ENCODE data around the gene RIT1.

RIT1 gene

DNA sequence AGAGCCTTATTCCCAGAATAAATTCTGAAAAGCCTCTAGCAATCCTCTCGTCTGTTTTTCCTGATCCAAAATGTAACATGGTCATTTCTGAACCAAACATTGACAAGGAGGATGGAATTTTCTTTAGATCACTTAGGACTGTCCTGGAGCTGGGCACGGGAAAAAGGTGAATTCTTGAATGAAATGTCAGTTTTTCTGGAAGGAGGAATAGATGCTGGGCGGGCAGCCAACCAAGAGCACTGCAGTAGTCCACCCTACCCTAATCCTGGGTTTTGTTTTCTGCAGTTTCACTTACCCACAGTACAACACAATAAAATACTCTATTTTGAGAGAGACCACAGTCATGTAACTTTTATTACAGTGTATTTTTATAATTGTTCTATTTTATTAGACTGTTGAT is 20.9 kb downstream of the RIT1 start:
- DNase-seq, result no peak

DNA sequence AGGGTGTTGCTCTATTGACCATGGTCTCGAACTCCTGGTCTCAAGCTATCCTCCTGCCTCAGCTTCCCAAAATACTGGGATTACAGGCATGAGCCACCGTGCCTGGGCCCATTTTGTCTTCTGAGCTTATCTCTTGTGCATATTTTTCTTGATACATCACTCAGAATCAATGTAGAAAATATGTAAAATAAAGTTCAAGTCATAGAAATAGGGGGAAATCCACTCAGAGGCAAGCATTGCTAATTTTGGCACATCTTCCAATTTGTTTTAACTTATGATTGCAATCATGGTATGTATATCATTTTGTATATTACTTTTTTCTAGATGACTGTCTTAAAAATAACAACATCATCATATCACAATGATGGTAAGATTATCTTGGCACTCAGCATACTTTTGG is 21.6 kb downstream of the RIT1 start:
- no peak for DNase-seq

DNA sequence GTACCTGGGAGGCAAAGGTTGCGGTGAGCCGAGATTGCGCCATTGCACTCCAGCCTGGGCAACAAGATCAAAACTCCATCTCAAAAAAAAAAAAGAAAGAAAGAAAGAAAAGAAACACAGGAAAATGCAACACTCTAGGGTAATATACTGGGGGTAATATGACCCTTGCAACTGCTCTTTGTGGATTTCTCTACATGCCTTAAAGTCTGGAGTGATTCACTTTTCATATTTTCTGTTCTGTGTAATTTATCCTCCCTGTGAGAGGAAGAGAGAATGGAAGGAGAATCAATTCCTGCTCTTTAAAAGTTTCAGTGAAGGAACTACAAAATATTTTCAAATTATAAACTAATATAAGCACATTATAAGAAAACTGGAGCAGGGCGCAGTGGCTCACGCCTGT is 22.7 kb downstream of the RIT1 start:
- no peak for DNase-seq

DNA sequence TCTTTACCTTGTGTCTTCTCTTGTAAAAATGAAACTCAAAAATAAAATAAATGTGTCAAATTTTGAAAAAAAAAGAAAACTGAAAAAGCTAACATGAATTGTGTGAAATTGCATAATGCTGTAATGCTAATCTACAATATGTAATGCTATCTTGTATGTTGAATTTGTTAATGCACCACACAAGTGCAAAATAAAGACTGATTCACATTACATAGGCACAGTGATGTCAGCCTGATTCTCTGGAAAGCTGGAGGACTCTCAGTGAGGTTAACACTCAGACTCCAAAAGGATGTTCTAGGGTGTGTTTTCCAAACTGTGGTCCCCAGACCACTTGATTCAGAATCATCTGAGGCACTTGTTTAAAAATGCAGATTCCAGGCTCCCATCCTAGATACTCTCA is 26.2 kb downstream of the RIT1 start:
- no peak for DNase-seq

DNA sequence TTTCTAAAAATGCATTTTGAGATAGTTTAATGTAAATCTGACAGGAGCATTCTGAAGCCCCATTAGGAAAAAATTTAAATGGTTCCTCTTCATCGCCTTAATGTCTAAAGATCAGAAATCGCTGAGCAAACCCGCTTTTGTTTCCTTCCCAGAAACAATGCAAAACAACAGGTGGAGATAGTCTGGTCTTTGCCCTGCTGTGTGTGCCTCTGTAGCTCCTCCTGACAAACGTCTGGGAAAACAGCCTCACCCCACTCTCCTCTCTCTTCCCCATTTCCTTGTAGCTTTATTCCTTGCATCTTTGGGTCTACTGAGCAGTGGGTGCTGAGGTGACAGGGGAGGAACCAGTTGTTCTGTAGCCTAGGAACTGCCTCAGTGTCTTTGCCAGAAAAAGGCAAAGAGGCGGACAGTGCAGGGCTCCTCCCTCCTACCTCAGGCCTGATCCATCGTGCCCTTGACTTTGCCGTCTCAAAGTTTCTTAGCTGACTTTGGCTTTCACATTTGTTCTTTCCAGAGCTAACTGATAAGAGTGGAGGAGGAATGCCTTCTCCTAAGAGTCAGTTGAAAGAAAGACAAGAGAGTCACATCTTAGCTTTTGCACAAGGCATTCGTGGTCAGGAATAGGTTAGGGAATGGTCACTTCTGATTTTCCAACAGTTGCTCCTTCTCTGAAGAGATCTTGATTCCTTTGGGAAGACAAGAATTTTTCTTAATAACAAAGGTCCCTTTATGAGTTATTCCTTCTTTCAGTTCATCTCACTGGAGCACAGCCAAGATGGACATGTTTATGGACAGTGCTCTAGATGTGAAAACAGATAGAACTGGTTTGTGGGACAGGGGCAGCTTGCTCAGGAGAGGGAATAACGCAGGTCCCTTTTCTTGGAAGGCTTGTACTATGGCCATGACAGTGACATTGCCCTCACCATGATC is 26.9 kb downstream of the RIT1 start:
- DNase-seq, result no peak

- DNase-seq, result no peak
Observed at GRCh38 chr1:155882766-155883165, 28.4 kb downstream of the RIT1 start.

DNA sequence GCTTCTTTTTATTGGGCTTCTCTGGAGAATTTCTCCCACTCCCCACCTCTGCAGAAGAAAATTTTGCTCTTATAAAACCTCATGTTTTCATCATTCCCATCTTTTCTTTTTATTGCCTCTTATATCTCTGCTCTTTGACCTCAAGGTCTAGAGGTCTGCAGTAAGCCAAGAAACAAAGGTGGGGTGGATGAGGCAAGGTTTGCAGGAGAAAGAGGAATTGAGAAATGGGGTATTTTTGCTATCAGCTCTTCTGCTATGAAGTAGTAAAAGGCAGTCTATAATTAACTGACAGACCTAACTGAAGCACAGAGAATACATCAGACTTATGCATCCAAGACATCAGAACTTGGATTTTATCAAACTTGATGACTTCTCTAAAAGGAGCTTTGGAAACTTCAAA is 28.9 kb downstream of the RIT1 start:
- no peak for DNase-seq

- DNase-seq, result no peak
Observed at GRCh38 chr1:155880950-155881349, 30.2 kb downstream of the RIT1 start.

DNA sequence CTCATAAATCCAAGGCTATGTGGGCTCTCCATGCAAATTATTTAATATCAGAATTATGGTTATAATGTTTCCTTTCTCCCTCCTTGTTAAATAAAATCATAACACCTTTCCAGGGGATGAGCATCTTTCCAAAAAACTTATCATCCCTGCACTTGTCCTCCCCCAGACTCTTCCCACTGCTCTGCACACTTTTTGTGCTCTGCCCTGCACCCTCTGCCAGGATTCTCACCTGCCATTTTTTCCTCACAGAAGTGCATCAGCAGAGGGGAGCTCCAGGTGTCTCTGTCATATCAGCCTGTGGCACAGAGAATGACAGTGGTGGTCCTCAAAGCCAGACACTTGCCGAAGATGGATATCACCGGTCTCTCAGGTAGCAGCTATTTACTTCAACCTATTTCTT is 30.9 kb downstream of the RIT1 start:
- DNase-seq, result no peak

DNA sequence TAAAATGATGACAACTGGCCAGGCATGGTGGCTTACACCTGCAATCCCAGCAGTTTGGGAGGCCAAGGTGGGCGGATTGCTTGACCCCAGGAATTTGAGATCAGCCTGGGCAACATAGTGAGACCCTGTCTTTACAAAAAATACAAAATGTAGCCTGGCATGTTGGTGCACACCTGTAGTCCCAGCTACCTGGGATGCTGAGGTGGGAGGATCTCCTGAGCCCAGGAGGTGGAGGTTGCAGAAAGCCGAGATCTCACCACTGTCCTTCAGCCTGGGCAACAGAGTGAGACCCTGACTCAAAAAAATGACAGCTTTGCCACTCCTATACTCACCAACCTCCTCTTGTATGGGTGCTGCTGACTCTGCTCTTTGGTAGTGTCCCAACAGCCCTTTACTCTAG is 33.2 kb downstream of the RIT1 start:
- DNase-seq, result no peak

GRCh38 chr1:155873860-155874259 is 37.3 kb downstream of the RIT1 start:
- DNase-seq, result no peak

DNA sequence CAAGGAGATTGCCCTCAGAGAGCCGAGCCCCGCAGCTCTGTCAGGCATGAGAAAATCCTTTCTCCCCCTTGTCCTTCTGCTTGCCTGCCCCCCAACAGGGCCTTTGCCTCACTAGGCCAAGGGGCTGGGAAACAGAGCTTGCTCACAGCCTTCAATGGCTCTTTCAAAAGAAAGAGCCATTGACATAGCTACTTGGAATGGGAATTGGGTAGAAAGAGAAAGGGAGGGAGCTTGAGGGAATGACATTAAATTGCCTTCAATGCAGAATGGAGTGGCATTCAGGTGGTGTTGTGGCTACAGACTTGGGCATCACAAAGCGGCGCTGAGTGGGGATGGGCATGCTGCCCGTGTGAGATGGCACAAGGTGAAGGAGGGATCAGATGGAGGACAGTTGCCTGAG is 38.6 kb downstream of the RIT1 start:
- no peak for DNase-seq

GRCh38 chr1:155871390-155871789 is 39.8 kb downstream of the RIT1 start:
- DNase-seq, result no peak

- DNase-seq, result no peak
Observed at GRCh38 chr1:155867766-155868165, 43.4 kb downstream of the RIT1 start.

GRCh38 chr1:155864393-155864792 is 46.8 kb downstream of the RIT1 start:
- no peak for DNase-seq

GRCh38 chr1:155861896-155862295 is 49.3 kb downstream of the RIT1 start:
- DNase-seq, result no peak

DNA sequence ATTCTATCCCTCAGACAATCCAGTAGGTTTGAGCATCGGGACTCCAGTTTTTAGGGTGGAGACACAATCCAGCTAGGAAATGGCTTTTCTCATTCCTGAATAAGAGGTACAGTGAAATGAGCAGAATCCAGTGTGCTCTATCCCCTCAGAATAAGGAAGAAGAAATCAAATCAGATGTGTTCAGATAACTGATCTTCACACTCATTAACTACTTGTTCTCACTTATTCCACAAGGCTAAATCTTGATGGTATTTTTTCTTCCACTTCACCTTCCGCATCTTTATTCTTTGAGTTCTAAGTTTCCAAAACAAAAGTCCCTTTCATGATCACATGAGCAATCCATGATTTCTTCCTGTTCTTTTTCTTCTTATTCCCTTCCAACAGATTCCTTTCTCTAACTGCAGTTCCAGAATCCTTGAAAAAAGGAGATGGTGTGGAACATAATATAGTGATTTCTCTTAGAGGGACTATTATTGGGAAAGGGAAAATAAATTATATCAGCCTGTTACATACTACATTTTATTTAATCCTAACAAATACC is 50.1 kb downstream of the RIT1 start:
- no peak for DNase-seq

DNA sequence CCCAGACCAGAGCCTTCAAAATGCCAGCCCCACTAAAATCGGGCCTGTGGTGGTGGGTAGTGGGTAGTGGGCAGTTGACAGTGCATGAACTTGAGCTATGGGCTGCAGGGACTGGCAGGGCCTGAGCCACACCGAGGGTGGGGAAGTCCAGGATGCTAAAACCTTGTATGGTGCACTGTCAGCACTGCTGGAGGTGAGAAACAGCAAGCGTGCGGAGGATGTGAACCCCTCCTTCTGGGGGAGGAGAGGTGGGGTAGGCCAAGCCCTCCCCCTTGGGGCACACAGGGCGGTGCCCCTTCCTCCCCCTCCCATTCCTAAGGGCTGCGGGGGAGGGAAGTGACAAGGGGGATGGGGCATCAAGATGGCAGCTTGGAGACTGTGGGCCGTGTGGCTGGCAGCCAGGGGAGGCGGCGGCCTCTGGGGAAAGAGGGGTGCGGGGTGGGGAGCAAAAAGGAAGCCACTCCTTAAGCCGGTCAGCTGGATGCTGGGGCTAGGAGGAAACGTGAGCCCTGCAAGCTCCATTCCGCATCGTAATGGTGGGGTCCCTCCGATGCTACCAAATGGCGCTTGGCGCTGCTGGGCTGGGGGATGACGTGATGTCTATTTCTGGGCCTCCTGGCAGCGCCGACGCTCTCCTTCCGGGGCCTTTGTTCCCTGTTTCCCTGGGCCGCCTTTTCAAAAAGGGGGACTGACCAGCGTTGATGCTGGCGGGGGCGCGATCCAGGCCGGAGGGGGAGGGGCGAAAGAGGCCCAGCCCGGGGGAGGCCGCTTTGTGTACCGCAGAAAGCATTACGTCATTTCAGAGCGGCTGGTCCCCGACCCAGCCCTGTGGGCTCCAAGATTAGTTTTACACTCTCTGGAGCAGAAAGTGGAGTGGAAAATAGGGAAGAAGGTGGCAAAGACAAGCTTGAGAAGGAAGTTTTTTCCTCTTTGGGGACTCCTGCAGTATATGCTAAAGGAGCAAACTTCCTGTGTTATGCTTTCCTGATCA is 51.0 kb downstream of the RIT1 start:
- peak; percentile 12 to 90 (median 42) for DNase-seq

GRCh38 chr1:155859234-155859829 is 51.8 kb downstream of the RIT1 start, which contains the start of gene SYT11:
TSS of gene SYT11 (plus strand) at chr1:155859567. CDS start at chr1:155859762, 195 bp downstream.
- DNase-seq, result peak; percentile 82 to 96 (median 89)

DNA sequence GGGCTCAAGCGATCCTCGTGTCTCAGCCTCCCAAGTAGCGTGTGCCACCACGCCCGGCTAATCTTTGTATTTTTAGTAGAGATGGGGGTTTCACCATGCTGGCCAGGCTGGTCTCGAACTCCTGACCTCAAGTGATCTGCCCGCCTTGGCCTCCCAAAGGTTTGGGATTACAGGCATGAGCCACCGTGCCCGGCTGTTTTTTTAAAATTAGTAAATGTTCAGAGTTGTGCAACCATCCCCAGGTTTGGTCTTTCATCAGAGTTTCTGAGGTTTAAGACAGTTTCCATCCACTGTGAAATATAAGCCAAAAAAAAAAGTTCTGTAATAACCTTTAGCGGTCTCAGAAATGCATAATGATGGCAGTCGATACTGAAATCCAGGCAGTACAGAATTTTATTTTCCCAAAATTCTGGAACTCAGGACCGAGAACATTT is 52.3 kb downstream of the RIT1 start:
- no peak for DNase-seq

- DNase-seq, result peak; percentile 72 to 97 (median 82)
Observed at GRCh38 chr1:155856975-155857930, 53.9 kb downstream of the RIT1 start, which contains the start of gene GON4L. TSS of gene GON4L (minus strand) at chr1:155857214. CDS start at chr1:155853780, 3,434 bp downstream.
